Astrocyte of the cerebellum (primary cell): ENCODE data around the gene TSHR.

Source experiments
- DNase-seq: peaks from one replicate; pipeline ENCODE4 v3.0.0-alpha.2; 2011; ENCODE audit warnings: low read depth
- H3K4me3 ChIP-seq: 2 replicates; pipeline ENCODE4 v1.5.1; 2011; ENCODE audit warnings: mild to moderate bottlenecking, low read depth, low read length, moderate library complexity
- in situ Hi-C: cut with HindIII; loops from 2 replicates; pipeline ENCODE4 v1.10.0; 2017; ENCODE audit warnings: low sequenced_read_pairs
- TF ChIP-seq, protein P1 (sequence below): IDR thresholded peaks from 2 replicates; pipeline ENCODE4 v1.5.1; 2012; ENCODE audit warnings: low read length, low read depth, moderate library complexity, mild to moderate bottlenecking; ENCODE audit errors: missing control alignments

TSHR gene

DNA sequence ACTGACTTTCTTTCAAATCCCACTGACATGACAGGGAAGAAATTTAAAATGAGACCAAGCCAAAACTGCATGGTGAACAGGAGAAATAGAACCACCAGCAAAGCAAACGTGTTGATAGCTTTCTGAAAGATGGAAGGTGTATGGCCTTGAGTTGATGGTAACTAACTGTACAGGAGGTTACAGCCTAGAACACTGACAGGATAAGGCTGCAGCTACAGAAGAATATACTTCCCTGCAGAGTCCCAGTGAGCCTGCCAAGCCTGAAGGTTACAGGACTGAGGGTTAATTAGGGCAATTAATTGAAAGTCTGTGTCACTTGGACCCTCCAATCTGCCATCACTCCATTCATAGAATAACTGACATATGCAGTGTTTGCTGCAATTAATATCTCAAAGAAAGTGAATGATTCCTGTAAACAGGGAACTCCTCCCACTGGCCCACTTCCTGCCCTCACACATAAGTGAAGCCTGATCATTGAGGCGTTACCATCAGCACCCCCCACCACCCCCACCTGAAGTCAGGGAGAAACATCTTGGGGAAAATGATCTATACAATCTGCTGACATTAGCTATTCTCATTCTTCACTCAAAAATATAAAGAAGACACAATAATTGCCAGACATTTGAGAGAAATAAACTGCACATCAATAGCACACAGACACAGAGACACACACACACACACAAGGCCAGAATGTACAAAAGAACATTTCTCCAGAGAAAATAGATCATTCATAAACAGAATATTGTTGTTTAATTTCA lies 191.9 kb downstream of the TSHR start:
- in situ Hi-C loops = no loop called here
- DNase-seq = no peak
- TF ChIP-seq, protein P1, sequence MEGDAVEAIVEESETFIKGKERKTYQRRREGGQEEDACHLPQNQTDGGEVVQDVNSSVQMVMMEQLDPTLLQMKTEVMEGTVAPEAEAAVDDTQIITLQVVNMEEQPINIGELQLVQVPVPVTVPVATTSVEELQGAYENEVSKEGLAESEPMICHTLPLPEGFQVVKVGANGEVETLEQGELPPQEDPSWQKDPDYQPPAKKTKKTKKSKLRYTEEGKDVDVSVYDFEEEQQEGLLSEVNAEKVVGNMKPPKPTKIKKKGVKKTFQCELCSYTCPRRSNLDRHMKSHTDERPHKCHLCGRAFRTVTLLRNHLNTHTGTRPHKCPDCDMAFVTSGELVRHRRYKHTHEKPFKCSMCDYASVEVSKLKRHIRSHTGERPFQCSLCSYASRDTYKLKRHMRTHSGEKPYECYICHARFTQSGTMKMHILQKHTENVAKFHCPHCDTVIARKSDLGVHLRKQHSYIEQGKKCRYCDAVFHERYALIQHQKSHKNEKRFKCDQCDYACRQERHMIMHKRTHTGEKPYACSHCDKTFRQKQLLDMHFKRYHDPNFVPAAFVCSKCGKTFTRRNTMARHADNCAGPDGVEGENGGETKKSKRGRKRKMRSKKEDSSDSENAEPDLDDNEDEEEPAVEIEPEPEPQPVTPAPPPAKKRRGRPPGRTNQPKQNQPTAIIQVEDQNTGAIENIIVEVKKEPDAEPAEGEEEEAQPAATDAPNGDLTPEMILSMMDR = no peak
- H3K4me3 ChIP-seq = no peak overlapping the region

DNA sequence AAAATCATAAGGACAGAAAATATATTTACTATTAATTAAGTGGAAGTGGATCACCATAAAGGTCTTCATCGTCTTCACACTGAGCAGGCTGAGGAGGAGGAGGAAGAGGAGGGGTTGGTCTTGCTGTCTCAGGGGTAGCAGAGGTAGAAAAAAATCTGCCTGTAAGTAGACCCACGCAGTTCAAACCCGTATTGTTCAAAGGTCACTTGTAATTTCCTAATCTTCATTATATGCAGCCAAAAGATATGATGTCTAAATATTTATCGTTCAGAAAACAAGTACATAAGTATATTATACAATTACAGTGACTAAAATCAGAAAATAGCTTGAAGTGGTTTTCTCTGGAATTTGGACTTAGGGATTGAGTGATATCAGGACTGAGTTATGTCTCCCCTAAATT lies 193.2 kb downstream of the TSHR start:
- in situ Hi-C loops = no loop called here
- TF ChIP-seq, protein P1 = no peak
- no peak for DNase-seq
- H3K4me3 ChIP-seq = no peak overlapping the region

- no peak for DNase-seq
- H3K4me3 ChIP-seq = no peak overlapping the region
- in situ Hi-C loops = no loop called here
- TF ChIP-seq, protein P1 = no peak
These were observed 197.8 kb downstream of the TSHR start for GRCh38 chr14:81153187-81153586.

GRCh38 chr14:81157431-81157830 lies 202.0 kb downstream of the TSHR start:
- in situ Hi-C loops = no loop called here
- no peak overlapping the region for H3K4me3 ChIP-seq
- TF ChIP-seq, protein P1 = no peak
- no peak for DNase-seq

GRCh38 chr14:81161088-81161487 lies 205.7 kb downstream of the TSHR start:
- TF ChIP-seq, protein P1 = no peak
- in situ Hi-C loops = no loop called here
- no peak for DNase-seq
- H3K4me3 ChIP-seq = no peak overlapping the region

GRCh38 chr14:81161749-81162148 lies 206.3 kb downstream of the TSHR start:
- in situ Hi-C loops = no loop called here
- H3K4me3 ChIP-seq = no peak overlapping the region
- DNase-seq = no peak
- TF ChIP-seq, protein P1 = no peak
